H1 (cell line): ENCODE results near the gene INHA. TPM values are rescaled to one million over a fixed set of nuclear protein-coding genes. Genes with fewer than 3 reads are reported as not detected.

ENCODE experiments used
- CTCF ChIA-PET: fragments of 300-600 bp; sonication (Branson Sonifier 250); formaldehyde crosslinking; loops from one replicate; lab custom pipeline; 2021; ENCODE audit not compliant: partially characterized antibody; lab: Charles Lee
- POLR2A ChIA-PET: fragments of 300-600 bp; sonication (Branson Sonifier 250); formaldehyde crosslinking; loops from one replicate; lab custom pipeline; 2021; ENCODE audit warnings: inconsistent platforms; ENCODE audit not compliant: partially characterized antibody; lab: Charles Lee
- DNase-seq, 2 experiments: peaks; one replicate each; pipeline versions ENCODE4 v3.0.0 to v3.0.0-alpha.2; 2010 to 2022; ENCODE audit warnings: low spot score in 2 of 2, low read depth in 1 of 2, mixed read lengths in 1 of 2
- FAIRE-seq: peaks from 2 replicates; lab custom pipeline; 2011; peaks lifted over from hg19 to GRCh38; lab: Jason Lieb, UNC
- H2AFZ ChIP-seq: 2 replicates; pipeline ENCODE4 v1.8.1; 2012; ENCODE audit warnings: low read length, inconsistent platforms
- H2AK5ac ChIP-seq: 2 replicates; pipeline ENCODE4 v1.6.1; 2013; ENCODE audit warnings: low read depth, low read length
- H2BK120ac ChIP-seq: replicated peaks from 2 replicates; pipeline ENCODE3; 2013; ENCODE audit warnings: low read depth, low read length, inconsistent platforms
- H2BK12ac ChIP-seq: 2 replicates; pipeline ENCODE4 v1.6.1; 2013; ENCODE audit warnings: low read depth, low read length
- H2BK15ac ChIP-seq: 2 replicates; pipeline ENCODE4 v1.6.1; 2013; ENCODE audit warnings: low read length
- H2BK20ac ChIP-seq: 2 replicates; pipeline ENCODE4 v1.6.1; 2013; ENCODE audit warnings: low read length
- H2BK5ac ChIP-seq: 2 replicates; pipeline ENCODE4 v1.6.1; 2013; ENCODE audit warnings: low read depth, low read length
- H3K14ac ChIP-seq: 2 replicates; pipeline ENCODE4 v1.6.1; 2013; ENCODE audit warnings: inconsistent platforms; ENCODE audit not compliant: insufficient read length
- H3K18ac ChIP-seq: 2 replicates; pipeline ENCODE4 v1.6.1; 2013; ENCODE audit warnings: low read length; ENCODE audit errors: extremely low read depth
- H3K23ac ChIP-seq: 2 replicates; pipeline ENCODE4 v1.6.1; 2013; ENCODE audit warnings: inconsistent platforms; ENCODE audit not compliant: insufficient read length
- H3K23me2 ChIP-seq: 2 replicates; pipeline ENCODE4 v1.6.1; 2013; ENCODE audit warnings: low read depth, low read length
- H3K27ac ChIP-seq: 2 replicates; pipeline ENCODE4 v1.6.1; 2011; ENCODE audit warnings: low read depth, low read length, inconsistent platforms
- H3K27me3 ChIP-seq, 4 experiments: replicated peaks in 1 of 4; 1 replicate in 1 of 4; 2 replicates in 3 of 4; pipeline versions ENCODE4 v1.6.1 to v1.8.1; 2011 to 2013; ENCODE audit warnings: low read length in 3 of 4, mild to moderate bottlenecking in 3 of 4, inconsistent platforms in 2 of 4, mixed read lengths in 2 of 4, moderate library complexity in 1 of 4; ENCODE audit not compliant: control insufficient read depth in 3 of 4, insufficient read depth in 3 of 4; ENCODE audit errors: extremely low read depth in 1 of 4
- H3K36me3 ChIP-seq, 4 experiments: 2 replicates each; pipeline versions ENCODE4 v1.6.1 to v1.8.1; 2011 to 2013; ENCODE audit warnings: mild to moderate bottlenecking in 4 of 4, low read length in 3 of 4, moderate library complexity in 2 of 4, control low read depth in 1 of 4, inconsistent platforms in 1 of 4; ENCODE audit not compliant: insufficient read depth in 4 of 4, control insufficient read depth in 2 of 4
- H3K4ac ChIP-seq: replicated peaks from 2 replicates; pipeline ENCODE3; 2013; ENCODE audit warnings: low read length, low read depth, mixed read lengths, inconsistent platforms; ENCODE audit not compliant: insufficient read length
- H3K4me1 ChIP-seq, 4 experiments: replicated peaks in 1 of 4; 1 replicate in 1 of 4; 2 replicates in 3 of 4; pipeline versions ENCODE4 v1.6.1 to v1.8.1; 2011 to 2013; ENCODE audit warnings: low read length in 3 of 4, inconsistent platforms in 2 of 4, mixed read lengths in 1 of 4; ENCODE audit not compliant: insufficient read depth in 4 of 4, control insufficient read depth in 3 of 4
- H3K4me2 ChIP-seq, 2 experiments: 2 replicates each; pipeline versions ENCODE4 v1.6.1 to v1.8.1; 2011 to 2013; ENCODE audit warnings: low read depth in 2 of 2, low read length in 2 of 2, control low read depth in 1 of 2, inconsistent platforms in 1 of 2, mild to moderate bottlenecking in 1 of 2; ENCODE audit not compliant: insufficient read depth in 1 of 2
- H3K4me3 ChIP-seq, 4 experiments: fragments of 200-600, 300-600 bp in 1 of 4; sonication (generic), shearing (Covaris generic), sonication (Bioruptor Twin) in 1 of 4; 2 replicates each; pipeline versions ENCODE4 v1.5.1 to v1.8.1; 2011 to 2016; ENCODE audit warnings: low read length in 4 of 4, low read depth in 3 of 4, control low read depth in 2 of 4, inconsistent platforms in 2 of 4, mild to moderate bottlenecking in 2 of 4, mixed read lengths in 1 of 4, moderate library complexity in 1 of 4; ENCODE audit not compliant: insufficient read depth in 2 of 4; ENCODE audit errors: extremely low read depth in 1 of 4
- H3K56ac ChIP-seq: replicated peaks from 2 replicates; pipeline ENCODE3; 2013; ENCODE audit warnings: low read depth, mild to moderate bottlenecking, mixed read lengths, low read length, inconsistent platforms; ENCODE audit not compliant: insufficient read length
- H3K79me1 ChIP-seq: 2 replicates; pipeline ENCODE4 v1.6.1; 2013; ENCODE audit warnings: low read depth, low read length, control low read depth
- H3K79me2 ChIP-seq, 2 experiments: 2 replicates each; pipeline versions ENCODE4 v1.6.1 to v1.8.1; 2012 to 2013; ENCODE audit warnings: low read length in 2 of 2, mild to moderate bottlenecking in 2 of 2, inconsistent platforms in 1 of 2; ENCODE audit not compliant: insufficient read depth in 2 of 2, control insufficient read depth in 1 of 2
- H3K9ac ChIP-seq, 4 experiments: replicated peaks in 1 of 4; 1 replicate in 1 of 4; 2 replicates in 3 of 4; pipeline versions ENCODE4 v1.6.1 to v1.8.1; 2011 to 2013; ENCODE audit warnings: low read depth in 3 of 4, low read length in 3 of 4, control low read depth in 2 of 4, mild to moderate bottlenecking in 2 of 4, moderate library complexity in 2 of 4, inconsistent platforms in 1 of 4; ENCODE audit errors: extremely low read depth in 1 of 4
- H3K9me3 ChIP-seq, 2 experiments: 2 replicates each; pipeline versions ENCODE4 v1.6.1 to v1.8.1; 2012 to 2013; ENCODE audit warnings: mild to moderate bottlenecking in 2 of 2, moderate library complexity in 2 of 2, control low read depth in 1 of 2, inconsistent platforms in 1 of 2, low read depth in 1 of 2, low read length in 1 of 2, mixed read lengths in 1 of 2; ENCODE audit not compliant: insufficient read depth in 2 of 2
- H4K20me1 ChIP-seq, 2 experiments: replicated peaks in 1 of 2; 2 replicates each; pipeline versions ENCODE3 to v1.8.1; 2011 to 2013; ENCODE audit warnings: inconsistent platforms in 2 of 2, low read length in 2 of 2, mild to moderate bottlenecking in 1 of 2; ENCODE audit not compliant: insufficient read depth in 2 of 2, control insufficient read depth in 1 of 2
- H4K5ac ChIP-seq: 2 replicates; pipeline ENCODE4 v1.6.1; 2013; ENCODE audit warnings: low read length, low read depth, mixed read lengths, inconsistent platforms; ENCODE audit not compliant: insufficient read length
- H4K8ac ChIP-seq: 2 replicates; pipeline ENCODE4 v1.8.0; 2013; ENCODE audit warnings: mild to moderate bottlenecking, moderate library complexity, low read length, inconsistent platforms; ENCODE audit not compliant: insufficient read depth; ENCODE audit errors: extremely low read depth
- H4K91ac ChIP-seq: replicated peaks from 2 replicates; pipeline ENCODE3; 2013; ENCODE audit warnings: low read length, mixed read lengths, inconsistent platforms; ENCODE audit not compliant: insufficient read length
- GTF2F1 ChIP-seq: IDR thresholded peaks from 2 replicates; pipeline ENCODE4 v1.6.1; 2012; ENCODE audit warnings: low read depth, low read length, improper control_type of control experiment, borderline replicate concordance
- NRF1 ChIP-seq: IDR thresholded peaks from 2 replicates; pipeline ENCODE4 v1.6.1; 2011; ENCODE audit warnings: mild to moderate bottlenecking, low read depth, low read length, improper control_type of control experiment
- SIN3A ChIP-seq, 2 experiments: IDR thresholded peaks in 1 of 2; conservative IDR thresholded peaks in 1 of 2; 2 replicates each; pipeline ENCODE4 v1.6.1; 2011 to 2012; ENCODE audit warnings: low read length in 2 of 2, improper control_type of control experiment in 1 of 2, low read depth in 1 of 2, mild to moderate bottlenecking in 1 of 2
- TEAD4 ChIP-seq: IDR thresholded peaks from 2 replicates; pipeline ENCODE4 v1.6.1; 2012; ENCODE audit warnings: low read depth, low read length, inconsistent platforms, mixed read lengths
- WGBS, 2 experiments: shearing (Covaris generic) in 1 of 2; methylation state at CpG; one replicate each; pipeline versions ENCODE4 v1.1.6 to v1.1.7; 2013 to 2015; ENCODE audit warnings: low lambda C conversion rate in 2 of 2, mixed read lengths in 2 of 2, inconsistent platforms in 1 of 2, low coverage in 1 of 2, missing lambda C conversion rate in 1 of 2; ENCODE audit not compliant: insufficient replicate concordance in 2 of 2, insufficient coverage in 1 of 2, insufficient read length in 1 of 2; ENCODE audit errors: extremely low coverage in 1 of 2, missing lambda C conversion rate in 1 of 2; 5-methylcytosine and 5-hydroxymethylcytosine counted together
- polyA plus RNA-seq, 7 experiments: library from polyadenylated mRNA; depleted of rRNA in 3 of 7; stranded (reverse) in 5 of 7; unstranded in 2 of 7; fragments of >200 nt in 5 of 7; fragments of 200-250 nt in 2 of 7; gene quantifications; 1 replicate in 5 of 7; 2 replicates in 1 of 7; 4 replicates in 1 of 7; pipeline versions ENCODE4 v1.2.1 to v1.2.3, GENCODE V29; 2011 to 2013; ENCODE audit warnings: missing spikeins in 2 of 7, mixed read lengths in 2 of 7
- total RNA-seq: library from RNA; stranded (reverse); fragmentation: NEBNext Ultra II Directional; extraction: Animal tissue kit (Norgen Biotek cat#: 25700); gene quantifications from 2 replicates; pipeline ENCODE4 v1.2.1, GENCODE V29; 2021
- TF ChIP-seq, protein P1 (sequence below): IDR thresholded peaks from 2 replicates; pipeline ENCODE4 v1.6.1; 2012; ENCODE audit warnings: inconsistent platforms
- TF ChIP-seq, protein P2 (sequence below): IDR thresholded peaks from 2 replicates; pipeline ENCODE4 v1.6.1; 2012; ENCODE audit warnings: inconsistent platforms
- TF ChIP-seq, protein P3 (sequence below): IDR thresholded peaks from 2 replicates; pipeline ENCODE4 v1.6.1; 2012; ENCODE audit warnings: low read length, inconsistent platforms

The INHA gene
- total and polyA plus RNA-seq, 2 of the 8 experiments (the other 6 are each of a cell fraction or from before 2014, with no cell fraction given): 0.65 to 2.7 TPM

DNA sequence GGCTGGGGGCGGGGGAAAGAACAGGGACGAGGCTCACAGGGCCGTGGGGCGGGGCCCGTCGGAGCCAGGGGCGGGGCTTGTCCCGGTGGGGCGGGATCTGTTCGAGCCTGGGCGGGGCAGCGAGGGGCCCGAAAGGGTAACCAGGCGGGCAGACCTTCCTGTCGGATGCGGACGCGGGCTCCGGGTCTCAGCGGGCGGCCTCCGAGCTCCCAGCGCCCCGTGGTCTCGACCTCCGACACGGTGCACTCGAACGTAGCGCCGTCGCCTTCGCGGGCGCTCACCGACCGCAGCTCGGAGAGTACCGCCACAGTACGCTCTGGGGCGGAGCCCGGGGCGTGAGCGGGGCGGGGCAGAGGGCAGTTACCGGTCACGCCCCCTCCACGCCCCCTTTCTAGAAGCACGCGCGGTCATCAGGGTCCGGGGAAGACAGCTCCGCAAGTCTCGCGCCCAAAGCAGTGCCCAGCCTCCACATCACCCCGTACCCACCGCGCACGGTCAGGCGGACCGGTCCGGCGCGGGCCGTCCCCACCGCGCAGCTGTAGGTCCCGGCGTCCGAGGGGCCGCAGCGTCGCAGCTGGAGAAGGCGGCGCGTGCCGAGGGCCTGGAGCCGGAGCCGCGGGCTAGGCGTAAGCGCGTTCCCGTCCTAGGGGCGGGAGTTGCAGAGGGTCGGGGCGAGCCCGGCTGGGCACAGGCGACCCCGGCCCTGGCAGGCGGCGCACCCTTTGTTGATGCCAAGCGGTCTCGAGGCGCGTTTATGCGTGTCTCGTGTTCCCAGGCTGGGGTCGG, 19.5 kb upstream of the INHA start:
- no peak overlapping the region for H3K23ac ChIP-seq
- H3K56ac ChIP-seq: peak overlapping the region; percentile 89
- ChIA-PET POLR2A (interaction anchor here (0.7 to 17.5 kb wide), 13 partner anchors 8 to 133 kb away, joined by 3 to 293 read pairs (median 4); partner anchors contain the start of genes CHPF, INHA, OBSL1 and STK11IP), CTCF (interaction anchor here (0.6 to 19.7 kb wide), 10 partner anchors 7 to 175 kb away, joined by 3 to 293 read pairs (median 4); partner anchors contain the start of genes CHPF, OBSL1 and TMEM198)
- H3K4me3 ChIP-seq: peak overlapping the region; percentile 58 to 77 (median 68)
- H3K9me3 ChIP-seq: no peaks in the 10 kb centered on the region
- no peak overlapping the region for H4K91ac ChIP-seq
- peak overlapping the region; percentile 75; the same call in 1 of the 2 replicates for H2BK5ac ChIP-seq
- whole genome bisulfite sequencing, 2 experiments: 2% methylated on average over 37 of the region's 99 CpGs; no CpG with 5 or more reads in 1 of the 2 experiments
- FAIRE-seq (no peak), DNase-seq (peak in 1 of 2 experiments; percentile 100)
- no peak overlapping the region for H2AK5ac ChIP-seq
- peak overlapping the region; percentile 68; the same call in 1 of the 2 replicates for H2BK12ac ChIP-seq
- H4K20me1 ChIP-seq: peaks cover 0 to 11% of the 10 kb centered on the region in 2 experiments
- H4K8ac ChIP-seq: peak overlapping the region; percentile 65; the same call in 1 of the 2 replicates
- H3K4me2 ChIP-seq: peak overlapping the region; percentile 90 to 95
- H4K5ac ChIP-seq: no peak overlapping the region
- peaks cover 0 to 15% (median 8%) of the 10 kb centered on the region in 4 experiments; a peak in 6 of 7 replicates for H3K4me1 ChIP-seq
- H2BK20ac ChIP-seq: no peak overlapping the region
- no peaks in the 10 kb centered on the region for H3K79me2 ChIP-seq
- peaks cover 0 to 15% (median 13%) of the 10 kb centered on the region in 4 experiments; a peak in 6 of 7 replicates for H3K27me3 ChIP-seq
- H2AFZ ChIP-seq: no peak overlapping the region; the same call in 1 of the 2 replicates
- peak overlapping the region in 2 of 4 experiments; percentile 57 to 60; a peak in 3 of 7 replicates for H3K9ac ChIP-seq
- H2BK15ac ChIP-seq: no peak overlapping the region
- no peak overlapping the region for H3K4ac ChIP-seq
- H3K23me2 ChIP-seq: peaks cover 17% of the 10 kb centered on the region; the same call in 1 of the 2 replicates
- peak overlapping the region; percentile 87 for H3K18ac ChIP-seq
- H3K14ac ChIP-seq: no peak overlapping the region
- H2BK120ac ChIP-seq: no peak overlapping the region
- H3K27ac ChIP-seq: no peak overlapping the region; the same call in 1 of the 2 replicates
- H3K79me1 ChIP-seq: peaks cover 2% of the 10 kb centered on the region; the same call in 1 of the 2 replicates
- H3K36me3 ChIP-seq: peaks cover 0 to 6% (median 0%) of the 10 kb centered on the region in 4 experiments; a peak in 3 of 8 replicates
- TF ChIP-seq NRF1 (no peak), SIN3A (conservative IDR thresholded peaks at IDR 0.05 in 1 of 2, IDR thresholded peaks at IDR 0.05 in 1 of 2; ENCODE audit: low read depth in 1 of 2, low read length in 2 of 2) (peak in 1 of 2 experiments; percentile 74; a peak in 2 of 4 replicates), GTF2F1 (no peak), TEAD4 (no peak)
- TF ChIP-seq, protein P1, sequence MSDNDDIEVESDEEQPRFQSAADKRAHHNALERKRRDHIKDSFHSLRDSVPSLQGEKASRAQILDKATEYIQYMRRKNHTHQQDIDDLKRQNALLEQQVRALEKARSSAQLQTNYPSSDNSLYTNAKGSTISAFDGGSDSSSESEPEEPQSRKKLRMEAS: peak; percentile 83
- TF ChIP-seq, protein P2, sequence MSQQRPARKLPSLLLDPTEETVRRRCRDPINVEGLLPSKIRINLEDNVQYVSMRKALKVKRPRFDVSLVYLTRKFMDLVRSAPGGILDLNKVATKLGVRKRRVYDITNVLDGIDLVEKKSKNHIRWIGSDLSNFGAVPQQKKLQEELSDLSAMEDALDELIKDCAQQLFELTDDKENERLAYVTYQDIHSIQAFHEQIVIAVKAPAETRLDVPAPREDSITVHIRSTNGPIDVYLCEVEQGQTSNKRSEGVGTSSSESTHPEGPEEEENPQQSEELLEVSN: peak; percentile 78
- TF ChIP-seq, protein P3, sequence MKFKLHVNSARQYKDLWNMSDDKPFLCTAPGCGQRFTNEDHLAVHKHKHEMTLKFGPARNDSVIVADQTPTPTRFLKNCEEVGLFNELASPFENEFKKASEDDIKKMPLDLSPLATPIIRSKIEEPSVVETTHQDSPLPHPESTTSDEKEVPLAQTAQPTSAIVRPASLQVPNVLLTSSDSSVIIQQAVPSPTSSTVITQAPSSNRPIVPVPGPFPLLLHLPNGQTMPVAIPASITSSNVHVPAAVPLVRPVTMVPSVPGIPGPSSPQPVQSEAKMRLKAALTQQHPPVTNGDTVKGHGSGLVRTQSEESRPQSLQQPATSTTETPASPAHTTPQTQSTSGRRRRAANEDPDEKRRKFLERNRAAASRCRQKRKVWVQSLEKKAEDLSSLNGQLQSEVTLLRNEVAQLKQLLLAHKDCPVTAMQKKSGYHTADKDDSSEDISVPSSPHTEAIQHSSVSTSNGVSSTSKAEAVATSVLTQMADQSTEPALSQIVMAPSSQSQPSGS: peak; percentile 63; the same call in 1 of the 2 replicates
